Left ventricle myocardium inferior (tissue), 1 donor: Measurements from ENCODE around the gene NCOR2. TPM values are rescaled to one million over a fixed set of nuclear protein-coding genes. Genes with fewer than 3 reads are reported as not detected.
"Not testable (repeated sequence)": the region's sequence is repeated elsewhere in the genome, so short reads cannot be mapped to it uniquely, and the experiment has no call there.

Experiments used
- DNase-seq: peaks from one replicate; pipeline ENCODE4 v3.0.0-alpha.2; 2020
- H3K27ac ChIP-seq: fragments of 200-600 bp; replicated peaks from 2 replicates; pipeline ENCODE4 v1.8.0; 2021
- H3K27me3 ChIP-seq: fragments of 200-600 bp; 2 replicates; pipeline ENCODE4 v1.8.0; 2021; ENCODE audit warnings: low read depth
- H3K36me3 ChIP-seq: fragments of 200-600 bp; 2 replicates; pipeline ENCODE4 v1.8.0; 2021
- H3K4me1 ChIP-seq: fragments of 200-600 bp; 2 replicates; pipeline ENCODE4 v1.8.0; 2021
- H3K4me3 ChIP-seq: fragments of 200-600 bp; 2 replicates; pipeline ENCODE4 v1.8.0; 2021; ENCODE audit warnings: mild to moderate bottlenecking, moderate library complexity
- H3K9me3 ChIP-seq: fragments of 200-600 bp; replicated peaks from 2 replicates; pipeline ENCODE4 v1.8.0; 2021
- intact Hi-C: fragments of 100-400 bp; cut with micrococcal nuclease; formaldehyde crosslinking; loops from one replicate; pipeline ENCODE4 v1.11.0; 2022
- total RNA-seq: library from RNA; stranded (reverse); fragmentation: NEBNext Ultra II Directional; extraction: Animal tissue kit (Norgen Biotek cat#: 25700); gene quantifications from one replicate; pipeline ENCODE4 v1.2.1, GENCODE V29; 2021
- TF ChIP-seq, protein P1 (sequence below): fragments of 200-600 bp; IDR thresholded peaks from 2 replicates; pipeline ENCODE4 v1.8.0; 2021; ENCODE audit warnings: antibody characterized with exemption, mild to moderate bottlenecking, borderline replicate concordance
- donor health status: DM: no; HTN: yes; CAD: no; lungs with severe emphysema.

Gene NCOR2
- total RNA-seq, 1 donor from 2014 or later, result 152 TPM

DNA sequence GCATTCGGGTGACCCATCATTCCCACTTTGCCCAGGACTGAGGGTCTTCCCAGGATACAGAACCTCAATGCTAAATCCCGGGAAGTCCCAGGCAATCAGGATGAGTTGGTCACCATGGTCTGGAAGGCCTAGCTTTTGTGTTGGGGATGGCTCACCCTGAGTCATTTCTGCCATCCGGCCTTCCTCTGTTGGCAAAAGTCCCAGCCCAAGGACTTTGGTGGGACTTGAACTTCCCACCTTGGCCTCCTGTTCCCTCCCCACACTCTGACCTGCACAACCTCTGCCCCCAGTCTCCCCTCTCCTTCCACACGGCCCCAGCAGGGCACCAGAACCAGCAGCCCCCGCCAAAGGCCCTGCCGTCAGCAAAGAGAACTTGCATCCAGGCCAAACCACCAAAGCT, 24.6 kb upstream of the NCOR2 start:
- H3K36me3 ChIP-seq, result no peaks in the 10 kb centered on the region
- no peak for DNase-seq
- H3K4me1 ChIP-seq, result peaks cover 19% of the 10 kb centered on the region
- H3K27ac ChIP-seq, result peak overlapping the region; percentile 19
- intact Hi-C loops, result no loop called here
- H3K9me3 ChIP-seq, result peaks cover 10% of the 10 kb centered on the region
- no peaks in the 10 kb centered on the region for H3K27me3 ChIP-seq
- no peak overlapping the region for H3K4me3 ChIP-seq
- TF ChIP-seq, protein P1, sequence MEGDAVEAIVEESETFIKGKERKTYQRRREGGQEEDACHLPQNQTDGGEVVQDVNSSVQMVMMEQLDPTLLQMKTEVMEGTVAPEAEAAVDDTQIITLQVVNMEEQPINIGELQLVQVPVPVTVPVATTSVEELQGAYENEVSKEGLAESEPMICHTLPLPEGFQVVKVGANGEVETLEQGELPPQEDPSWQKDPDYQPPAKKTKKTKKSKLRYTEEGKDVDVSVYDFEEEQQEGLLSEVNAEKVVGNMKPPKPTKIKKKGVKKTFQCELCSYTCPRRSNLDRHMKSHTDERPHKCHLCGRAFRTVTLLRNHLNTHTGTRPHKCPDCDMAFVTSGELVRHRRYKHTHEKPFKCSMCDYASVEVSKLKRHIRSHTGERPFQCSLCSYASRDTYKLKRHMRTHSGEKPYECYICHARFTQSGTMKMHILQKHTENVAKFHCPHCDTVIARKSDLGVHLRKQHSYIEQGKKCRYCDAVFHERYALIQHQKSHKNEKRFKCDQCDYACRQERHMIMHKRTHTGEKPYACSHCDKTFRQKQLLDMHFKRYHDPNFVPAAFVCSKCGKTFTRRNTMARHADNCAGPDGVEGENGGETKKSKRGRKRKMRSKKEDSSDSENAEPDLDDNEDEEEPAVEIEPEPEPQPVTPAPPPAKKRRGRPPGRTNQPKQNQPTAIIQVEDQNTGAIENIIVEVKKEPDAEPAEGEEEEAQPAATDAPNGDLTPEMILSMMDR, result no peak

DNA sequence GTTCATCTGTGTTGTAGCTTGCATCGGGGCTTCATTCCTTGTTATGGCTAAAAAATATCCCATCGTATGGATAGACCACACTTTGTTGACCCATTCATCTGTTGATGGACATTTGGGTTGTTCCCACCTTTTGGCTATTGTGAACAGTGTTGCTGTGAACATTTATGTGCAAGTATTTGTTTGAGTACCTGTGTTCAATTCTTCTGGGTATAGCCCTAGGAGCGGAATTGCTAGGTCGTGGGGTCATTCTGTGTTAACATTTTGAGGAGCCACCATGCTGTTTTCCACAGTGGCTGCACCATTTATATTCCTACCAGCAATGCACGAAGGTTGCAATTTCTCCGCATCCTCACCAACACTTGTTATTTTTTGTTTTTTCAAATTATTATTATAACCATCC, 23.0 kb upstream of the NCOR2 start:
- H3K27ac ChIP-seq, result no peak overlapping the region
- H3K4me3 ChIP-seq, result no peak overlapping the region
- no peaks in the 10 kb centered on the region for H3K36me3 ChIP-seq
- TF ChIP-seq, protein P1, result no peak
- peaks cover 19% of the 10 kb centered on the region for H3K4me1 ChIP-seq
- no peaks in the 10 kb centered on the region for H3K27me3 ChIP-seq
- H3K9me3 ChIP-seq, result peaks cover 10% of the 10 kb centered on the region
- DNase-seq, result no peak
- intact Hi-C loops, result no loop called here

DNA sequence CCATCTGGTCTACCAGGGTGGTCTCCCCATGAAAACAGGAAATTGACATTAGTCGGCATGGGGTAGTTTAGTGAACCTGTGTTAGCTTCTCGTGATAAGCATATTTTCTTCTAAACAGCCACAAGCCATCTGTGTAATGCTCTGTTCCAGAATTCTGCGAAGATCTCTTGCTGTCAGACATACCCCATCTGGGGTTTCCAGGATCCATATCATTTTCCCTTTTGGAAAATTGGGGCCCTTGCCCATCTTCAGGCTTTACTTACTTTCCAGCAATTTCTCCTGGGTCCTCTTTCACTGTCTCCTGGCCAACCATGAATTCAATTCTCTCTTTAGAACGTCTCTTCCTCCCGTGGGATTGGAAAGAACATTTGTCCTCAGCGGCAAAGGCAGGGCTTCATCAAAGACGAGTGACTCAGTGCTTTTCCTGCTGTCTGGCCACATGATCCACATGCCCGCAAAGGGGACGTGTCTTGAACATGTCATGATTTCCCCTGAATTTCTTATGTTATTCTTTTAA, 21.4 kb upstream of the NCOR2 start:
- no peaks in the 10 kb centered on the region for H3K27me3 ChIP-seq
- peak; percentile 66 for DNase-seq
- H3K36me3 ChIP-seq, result no peaks in the 10 kb centered on the region
- H3K27ac ChIP-seq, result peak overlapping the region; percentile 78
- TF ChIP-seq, protein P1, result no peak
- H3K4me3 ChIP-seq, result no peak overlapping the region
- peaks cover 19% of the 10 kb centered on the region for H3K4me1 ChIP-seq
- intact Hi-C loops, result no loop called here
- peaks cover 10% of the 10 kb centered on the region for H3K9me3 ChIP-seq

DNA sequence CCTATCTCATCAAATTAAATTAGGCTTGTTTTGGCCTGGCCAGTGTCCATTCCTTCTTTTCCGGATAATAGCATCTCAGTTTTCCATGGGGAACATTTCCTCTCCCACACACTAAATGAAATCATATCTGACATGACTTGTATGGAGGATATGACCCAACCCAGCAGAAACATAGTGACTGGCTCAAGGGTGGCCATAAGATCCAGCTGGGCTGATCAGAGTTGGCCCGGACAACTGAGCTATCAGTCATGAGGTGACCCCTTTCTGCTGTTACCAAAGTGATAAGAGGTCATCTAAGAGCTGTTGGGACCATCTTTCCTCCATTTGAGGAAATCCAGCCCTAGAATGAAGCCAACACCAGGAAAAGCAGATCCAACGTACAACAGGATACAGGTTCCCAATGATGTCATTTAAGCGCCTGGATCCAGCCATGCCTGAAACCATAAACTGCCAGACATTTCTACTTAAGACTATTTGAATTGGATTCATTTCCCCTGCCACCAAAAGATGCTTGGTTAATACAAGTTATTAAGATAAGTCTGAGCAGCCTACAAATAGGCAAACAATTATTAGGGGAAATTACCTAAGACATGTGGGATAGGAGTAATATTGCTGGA, 20.7 kb upstream of the NCOR2 start:
- Histone ChIP-seq H3K9me3 (peaks cover 10% of the 10 kb centered on the region), H3K27ac (peak overlapping the region; percentile 78), H3K27me3 (no peaks in the 10 kb centered on the region), H3K4me1 (peaks cover 19% of the 10 kb centered on the region), H3K36me3 (no peaks in the 10 kb centered on the region), H3K4me3 (no peak overlapping the region)
- no peak for DNase-seq
- TF ChIP-seq, protein P1, result no peak
- intact Hi-C loops, result no loop called here

DNA sequence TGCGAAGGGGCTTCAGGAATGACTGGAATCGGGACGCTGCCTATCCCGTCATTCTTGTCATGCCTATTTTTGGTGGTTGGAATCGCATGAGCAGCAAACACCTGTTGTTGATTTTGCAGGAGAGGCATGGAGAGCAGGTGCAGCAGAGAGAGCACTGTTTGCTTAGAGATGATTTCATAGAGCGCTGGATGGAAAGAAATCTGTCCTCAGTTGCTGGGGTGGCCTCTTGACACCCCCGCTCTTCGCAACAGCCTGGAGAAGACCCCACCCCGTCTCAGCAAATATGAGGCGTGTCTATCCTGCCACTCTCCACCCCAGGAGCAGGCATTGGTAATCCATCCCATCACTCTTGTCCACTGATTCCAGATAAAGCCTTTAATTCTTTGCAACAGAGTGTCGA, 19.3 kb upstream of the NCOR2 start:
- DNase-seq, result no peak
- TF ChIP-seq, protein P1, result no peak
- intact Hi-C loops, result no loop called here
- no peak overlapping the region for H3K4me3 ChIP-seq
- no peak overlapping the region for H3K27ac ChIP-seq
- no peaks in the 10 kb centered on the region for H3K27me3 ChIP-seq
- peaks cover 31% of the 10 kb centered on the region for H3K4me1 ChIP-seq
- no peaks in the 10 kb centered on the region for H3K36me3 ChIP-seq
- peaks cover 10% of the 10 kb centered on the region for H3K9me3 ChIP-seq

DNA sequence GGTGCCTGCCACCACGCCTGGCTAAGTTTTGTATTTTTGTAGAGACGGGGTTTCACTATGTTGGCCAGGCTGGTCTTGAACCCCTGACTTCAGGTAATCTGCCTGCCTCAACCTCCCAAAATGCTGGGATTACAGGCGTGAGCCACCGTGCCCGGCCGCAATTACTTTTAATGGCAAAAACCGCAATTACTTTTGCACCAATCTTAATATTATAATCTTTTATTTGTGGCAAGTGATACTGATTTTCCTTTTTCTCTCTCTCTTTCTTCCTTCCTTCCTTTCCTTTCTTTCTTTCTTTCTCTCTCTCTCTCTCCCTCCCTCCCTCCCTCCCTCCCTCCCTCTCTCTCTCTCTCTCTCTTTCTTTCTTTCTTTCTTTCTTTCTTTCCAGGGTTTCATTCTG, 17.1 kb upstream of the NCOR2 start:
- H3K4me3 ChIP-seq, intact Hi-C loops, H3K9me3 ChIP-seq, H3K27me3 ChIP-seq, H3K27ac ChIP-seq, H3K36me3 ChIP-seq, DNase-seq: not testable (repeated sequence)
- H3K4me1 ChIP-seq, result peaks cover 34% of the 10 kb centered on the region
